K562 (cell line): ENCODE results near the gene ARHGAP12. TPM values are rescaled to one million over a fixed set of nuclear protein-coding genes. Genes with fewer than 3 reads are reported as not detected.

Source experiments
- ATAC-seq: fragments of 200-7000 bp; cut with Tn5 transposase; 3 replicates; pipeline ENCODE4 v1.9.1; 2020; ENCODE audit warnings: moderate library complexity
- BruUV-seq: library from RNA; stranded (reverse); fragments of 400-500 nt; replicated peaks from 2 replicates; lab custom pipeline; 2021; lab: Mats Ljungman, UMichigan
- CTCF ChIA-PET: fragments of 300-600 bp; formaldehyde crosslinking; extraction: SDS; loops from one replicate; lab custom pipeline; 2021; ENCODE audit warnings: low intra/inter-chr PET ratio; lab: Yijun Ruan, JAX
- POLR2A ChIA-PET: fragments of 300-600, 350-650 bp; sonication (Branson Sonifier 250); formaldehyde crosslinking; extraction: SDS; loops from one replicate; lab custom pipeline; 2021; ENCODE audit warnings: antibody characterized with exemption, inconsistent platforms; lab: Yijun Ruan, JAX
- DNase-seq, 4 experiments: peaks; one replicate each; pipeline versions ENCODE4 v3.0.0 to v3.0.0-alpha.2; 2011 to 2018; ENCODE audit warnings: low spot score in 3 of 4, mixed read lengths in 3 of 4; ENCODE audit errors: extremely low read depth in 1 of 4
- FAIRE-seq: peaks from 2 replicates; lab custom pipeline; 2011; peaks lifted over from hg19 to GRCh38; lab: Jason Lieb, UNC
- H2AFZ ChIP-seq: 2 replicates; pipeline ENCODE4 v1.6.0; 2011; ENCODE audit warnings: low read depth, low read length, control low read depth, inconsistent platforms
- H3K27ac ChIP-seq: fragments of 200-600 bp; 3 replicates; pipeline ENCODE4 v1.8.0; 2011; ENCODE audit warnings: low read depth, mild to moderate bottlenecking, control low read depth, inconsistent platforms, low read length, moderate library complexity, mixed read lengths; ENCODE audit errors: extremely low read depth
- H3K27me3 ChIP-seq, 2 experiments: fragments of 300-600 bp in 1 of 2; 2 replicates in 1 of 2; 3 replicates in 1 of 2; pipeline versions ENCODE4 v1.6.0 to v1.8.0; 2011; ENCODE audit warnings: inconsistent platforms in 2 of 2, low read length in 2 of 2, mild to moderate bottlenecking in 1 of 2, mixed read lengths in 1 of 2, moderate library complexity in 1 of 2; ENCODE audit not compliant: control insufficient read depth in 2 of 2, insufficient read depth in 2 of 2
- H3K36me3 ChIP-seq: fragments of 300-600 bp; 3 replicates; pipeline ENCODE4 v1.8.0; 2011; ENCODE audit warnings: mild to moderate bottlenecking, low read length, inconsistent platforms; ENCODE audit not compliant: control insufficient read depth, insufficient read depth
- H3K4me1 ChIP-seq, 2 experiments: fragments of 200-600 bp in 1 of 2; replicated peaks in 1 of 2; 2 replicates in 1 of 2; 3 replicates in 1 of 2; pipeline versions ENCODE4 v1.5.1 to v1.8.0; 2011; ENCODE audit warnings: inconsistent platforms in 2 of 2, low read length in 2 of 2, mild to moderate bottlenecking in 1 of 2, mixed read lengths in 1 of 2, moderate library complexity in 1 of 2; ENCODE audit not compliant: control insufficient read depth in 2 of 2, insufficient read depth in 2 of 2
- H3K4me2 ChIP-seq: 2 replicates; pipeline ENCODE4 v1.6.1; 2011; ENCODE audit warnings: low read length, control low read depth, inconsistent platforms, mixed read lengths; ENCODE audit not compliant: insufficient read depth
- H3K4me3 ChIP-seq: fragments of 200-600 bp; sonication (generic), shearing (Covaris generic); 2 replicates; pipeline ENCODE4 v1.5.1; 2016; ENCODE audit warnings: control low read depth, inconsistent platforms
- H3K79me2 ChIP-seq: fragments of 200-600 bp; 3 replicates; pipeline ENCODE4 v1.8.0; 2011; ENCODE audit warnings: low read length, inconsistent platforms; ENCODE audit not compliant: control insufficient read depth, insufficient read depth
- H3K9ac ChIP-seq, 2 experiments: 2 replicates each; pipeline versions ENCODE4 v1.6.0 to v1.6.1; 2011; ENCODE audit warnings: low read depth in 2 of 2, low read length in 2 of 2, control low read depth in 1 of 2, inconsistent platforms in 1 of 2, mild to moderate bottlenecking in 1 of 2, mixed read lengths in 1 of 2; ENCODE audit not compliant: insufficient read depth in 1 of 2
- H3K9me1 ChIP-seq: one replicate; pipeline ENCODE4 v1.6.0; 2011; ENCODE audit warnings: inconsistent platforms, mild to moderate bottlenecking, low read length, moderate library complexity; ENCODE audit not compliant: control insufficient read depth, insufficient read depth
- H3K9me3 ChIP-seq: replicated peaks from 2 replicates; pipeline ENCODE4 v1.5.1; 2011; ENCODE audit warnings: low read depth, low read length, inconsistent platforms; ENCODE audit not compliant: control insufficient read depth, insufficient read depth
- H4K20me1 ChIP-seq: replicated peaks from 2 replicates; pipeline ENCODE4 v1.6.1; 2011; ENCODE audit warnings: low read length, inconsistent platforms, mixed read lengths; ENCODE audit not compliant: control insufficient read depth, insufficient read depth
- CEBPB ChIP-seq: fragments of 450-650 bp; IDR thresholded peaks from 2 replicates; pipeline ENCODE4 v1.6.1; 2016; ENCODE audit warnings: missing genetic modification characterization, missing compliant biosample characterization
- FOXP1 ChIP-seq: sonication (generic); formaldehyde crosslinking; IDR thresholded peaks from 2 replicates; pipeline ENCODE4 v1.8.0; 2022; ENCODE audit warnings: mild to moderate bottlenecking, missing genetic modification reagents
- HDAC2 ChIP-seq: fragments of 450-650 bp; IDR thresholded peaks from 2 replicates; pipeline ENCODE4 v1.6.1; 2016; ENCODE audit warnings: mild to moderate bottlenecking
- HLTF ChIP-seq: fragments of 450-650 bp; IDR thresholded peaks from 2 replicates; pipeline ENCODE4 v1.6.1; 2016
- LCOR ChIP-seq: sonication (generic); formaldehyde crosslinking; IDR thresholded peaks from 2 replicates; pipeline ENCODE4 v1.8.0; 2022; ENCODE audit warnings: mild to moderate bottlenecking, missing genetic modification reagents
- MEIS2 ChIP-seq: fragments of 450-650 bp; IDR thresholded peaks from 2 replicates; pipeline ENCODE4 v1.6.1; 2014; ENCODE audit warnings: mild to moderate bottlenecking; ENCODE audit not compliant: partially characterized antibody
- NR1H2 ChIP-seq: sonication (generic); formaldehyde crosslinking; IDR thresholded peaks from 2 replicates; pipeline ENCODE4 v1.4.0; 2020; ENCODE audit warnings: mild to moderate bottlenecking, missing genetic modification reagents
- SIRT6 ChIP-seq: IDR thresholded peaks from one replicate; pipeline ENCODE4 v1.6.1; 2012; ENCODE audit warnings: low read depth, mild to moderate bottlenecking, control low read depth, inconsistent platforms, low read length, moderate library complexity
- SRSF3 ChIP-seq: fragments of 200-400 bp; formaldehyde crosslinking; IDR thresholded peaks from 2 replicates; pipeline ENCODE4 v1.6.1; 2016; ENCODE audit warnings: mild to moderate bottlenecking, low read length, moderate library complexity; ENCODE audit not compliant: insufficient read depth
- TBP ChIP-seq: optimal IDR thresholded peaks from 2 replicates; pipeline ENCODE3; 2011; ENCODE audit warnings: low read depth, low read length, improper control_type of control experiment
- USF1 ChIP-seq: sonication (generic); formaldehyde crosslinking; IDR thresholded peaks from 2 replicates; pipeline ENCODE4 v1.9.0; 2022; ENCODE audit warnings: mild to moderate bottlenecking, missing genetic modification reagents
- ZFP30 ChIP-seq: fragments of 250-450 bp; sonication (Bioruptor Pico); IDR thresholded peaks from 2 replicates; pipeline ENCODE4 v1.8.0; 2022; ENCODE audit warnings: moderate library complexity, mild to moderate bottlenecking, inconsistent platforms, borderline replicate concordance
- WGBS: fragments of 100-300 bp; shearing (Covaris generic); methylation state at CpG from one replicate; pipeline ENCODE4 v1.1.6; 2016; ENCODE audit warnings: low coverage, mixed read lengths; ENCODE audit not compliant: insufficient coverage; ENCODE audit errors: missing lambda C conversion rate; 5-methylcytosine and 5-hydroxymethylcytosine counted together
- in situ Hi-C: fragments of 300-500 bp; cut with MboI; formaldehyde crosslinking; loops from 4 replicates; pipeline ENCODE4 v1.15.0; 2018; ENCODE audit warnings: inconsistent platforms, mixed read lengths
- intact Hi-C: fragments of 100-400 bp; cut with micrococcal nuclease; formaldehyde crosslinking; loops from 2 replicates; pipeline ENCODE4 v1.14.2; 2022
- polyA plus RNA-seq, 8 experiments: library from polyadenylated mRNA; depleted of rRNA in 4 of 8; stranded (reverse) in 5 of 8; unstranded in 3 of 8; fragments of >200 nt; fragmentation: Nextera tagmentation in 2 of 8; fragmentation: Illumina TruSeq in 1 of 8; extraction: Ambion mirVana in 2 of 8; extraction: Trizol in 1 of 8; gene quantifications; 2 replicates each; pipeline versions ENCODE4 v1.2.1 to v1.2.3, GENCODE V29; 2011 to 2014; ENCODE audit warnings: inconsistent platforms in 1 of 8, missing spikeins in 1 of 8
- total RNA-seq, 7 experiments: library from RNA; depleted of rRNA in 6 of 7; stranded (reverse); fragments of >200 nt in 6 of 7; fragmentation: Illumina TruSeq in 2 of 7; extraction: Trizol in 2 of 7; gene quantifications; 2 replicates each; pipeline versions ENCODE4 v1.2.1 to v1.2.3, GENCODE V29; 2011 to 2021; ENCODE audit warnings: low replicate concordance in 1 of 7

ARHGAP12 gene
- total and polyA plus RNA-seq, 9 of the 15 experiments (the other 6 are each of a cell fraction or from before 2014, with no cell fraction given), result 4.4 to 18.7 (median 10.1) TPM

- H3K9me3 ChIP-seq, result no peaks in the 10 kb centered on the region
- H3K79me2 ChIP-seq, result no peaks in the 10 kb centered on the region
- CTCF ChIA-PET, result no interaction called here
- DNase-seq (no peak), FAIRE-seq (no peak), ATAC-seq (no peak)
- H3K9ac ChIP-seq, result no peak overlapping the region
- no peak for TF ChIP-seq CEBPB
- no peak for TF ChIP-seq ZFP30 (CRISPR knock-in tag)
- no peak for TF ChIP-seq USF1 (CRISPR knock-in tag)
- TF ChIP-seq FOXP1 (CRISPR knock-in tag), result no peak
- TF ChIP-seq SIRT6, result no peak
- no peak for TF ChIP-seq NR1H2 (CRISPR knock-in tag)
- TF ChIP-seq SRSF3, result no peak
- no peak for TF ChIP-seq MEIS2
- no peak for TF ChIP-seq TBP
- TF ChIP-seq HLTF, result no peak
- no peak for TF ChIP-seq LCOR
- no peak for TF ChIP-seq HDAC2
- no peaks in the 10 kb centered on the region for H3K9me1 ChIP-seq
- no peaks in the 10 kb centered on the region for H3K36me3 ChIP-seq
- no peaks in the 10 kb centered on the region for H4K20me1 ChIP-seq
- POLR2A ChIA-PET, result no interaction called here
- H3K27me3 ChIP-seq, result no peaks in the 10 kb centered on the region; a peak in 2 of 5 replicates
- BruUV-seq, result no TSS peak
- in situ Hi-C loops (loop anchor here (25.0 kb wide), 1 partner anchor 1045 kb away; no protein-coding TSS in a partner anchor), intact Hi-C loops (no loop called here)
- H3K4me2 ChIP-seq, result no peak overlapping the region
- no peaks in the 10 kb centered on the region for H3K4me1 ChIP-seq
- WGBS, result 0% methylated on average over 2 of the region's 2 CpGs
- H3K4me3 ChIP-seq, result no peak overlapping the region
- no peak overlapping the region for H3K27ac ChIP-seq
- H2AFZ ChIP-seq, result no peak overlapping the region
Measured at GRCh38 chr10:31782701-31783100, 145.9 kb downstream of the ARHGAP12 start.
